SU-DHL-6 (cell line): ENCODE data around the gene ATG12.

Experiments
- CTCF ChIP-seq: fragments of 200-600 bp; sonication (generic); IDR thresholded peaks from one replicate; pipeline ENCODE4 v1.5.1; 2017; ENCODE audit warnings: antibody characterized with exemption, mild to moderate bottlenecking, low read length, moderate library complexity; ENCODE audit not compliant: insufficient read depth, poor library complexity, severe bottlenecking
- EZH2phosphoT487 ChIP-seq: fragments of 200-600 bp; sonication (generic), shearing (Covaris generic); conservative IDR thresholded peaks from 2 replicates; pipeline ENCODE4 v1.6.1; 2018; ENCODE audit warnings: mild to moderate bottlenecking, antibody characterized with exemption, low read length, moderate library complexity, mixed read lengths

- TF ChIP-seq CTCF: no peak
- no peak for TF ChIP-seq EZH2phosphoT487
These were observed 1.6 kb upstream of the ATG12 start for GRCh38 chr5:115842952-115843351.
